Measurements from ENCODE around the gene EOLA1.
"Not testable (repeated sequence)": the region's sequence is repeated elsewhere in the genome, so short reads cannot be mapped to it uniquely, and the experiment has no call there.

The EOLA1 gene

DNA sequence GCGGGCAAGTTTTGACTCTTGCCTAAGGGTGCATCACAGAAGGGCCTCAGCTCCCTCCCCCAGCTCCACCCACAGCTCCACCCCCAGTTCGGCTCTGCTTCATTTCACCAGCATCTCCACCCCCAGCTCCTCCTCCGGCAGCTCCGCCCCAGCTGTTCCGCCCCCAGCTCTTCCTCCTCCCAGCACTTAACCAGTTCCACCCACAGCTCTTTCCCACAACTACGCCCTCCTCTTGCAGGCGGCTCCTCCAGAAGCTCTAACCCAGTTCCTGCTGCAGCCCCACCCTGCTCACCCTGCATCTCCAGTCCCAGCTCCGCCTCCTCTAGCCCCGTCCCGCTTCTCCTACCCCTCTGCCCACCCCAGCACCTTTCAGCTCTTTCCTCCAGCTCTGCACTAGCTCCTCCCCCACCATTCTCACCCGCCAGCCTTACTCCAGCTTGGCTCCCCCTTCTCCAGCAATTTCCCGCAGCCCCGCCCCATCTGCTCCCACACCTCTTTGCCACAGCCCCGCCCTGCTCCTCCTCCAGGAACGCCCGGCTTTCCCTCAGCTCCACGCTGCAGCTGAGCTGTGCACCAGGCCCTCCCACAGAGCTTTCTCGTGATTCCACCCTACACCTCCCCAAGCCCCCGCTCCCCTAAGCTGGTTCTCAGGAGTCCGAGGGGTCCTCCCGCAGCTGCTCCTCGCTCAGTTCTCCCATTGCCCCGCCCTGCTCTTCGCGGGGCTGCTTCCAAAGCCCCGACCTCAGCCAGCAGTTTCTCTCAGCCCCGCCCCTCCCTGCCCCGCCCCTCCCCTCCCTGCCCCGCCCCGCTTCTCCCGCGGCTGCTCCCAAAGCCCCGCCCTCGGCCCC lies 1.3 kb upstream of the EOLA1 start:
- H3K4me3 ChIP-seq (ENCODE audit: low read depth, low read length), result peak overlapping the region; percentile 49
- peak; percentile 95 for DNase-seq (ENCODE audit: low read depth, low spot score)
- no peak for TF ChIP-seq CTCF (IDR thresholded peaks at IDR 0.05; ENCODE audit: low read depth, low read length)
- in situ Hi-C loops (cut with HindIII; ENCODE audit: low sequenced_read_pairs), result no loop called here

GRCh38 chrX:149540131-149540620 lies 636 bp upstream of the EOLA1 start:
- DNase-seq (ENCODE audit: low read depth, low spot score), result peak; percentile 92
- in situ Hi-C loops (cut with HindIII; ENCODE audit: low sequenced_read_pairs), result no loop called here
- H3K4me3 ChIP-seq (ENCODE audit: low read depth, low read length), result peak overlapping the region; percentile 73
- no peak for TF ChIP-seq CTCF (IDR thresholded peaks at IDR 0.05; ENCODE audit: low read depth, low read length)

GRCh38 chrX:149541521-149542047 lies 772 bp downstream of the EOLA1 start:
- H3K4me3 ChIP-seq (ENCODE audit: low read depth, low read length), result peak overlapping the region; percentile 73
- DNase-seq (ENCODE audit: low read depth, low spot score), result no peak
- in situ Hi-C loops (cut with HindIII; ENCODE audit: low sequenced_read_pairs), result no loop called here
- TF ChIP-seq CTCF (IDR thresholded peaks at IDR 0.05; ENCODE audit: low read depth, low read length), result no peak

DNA sequence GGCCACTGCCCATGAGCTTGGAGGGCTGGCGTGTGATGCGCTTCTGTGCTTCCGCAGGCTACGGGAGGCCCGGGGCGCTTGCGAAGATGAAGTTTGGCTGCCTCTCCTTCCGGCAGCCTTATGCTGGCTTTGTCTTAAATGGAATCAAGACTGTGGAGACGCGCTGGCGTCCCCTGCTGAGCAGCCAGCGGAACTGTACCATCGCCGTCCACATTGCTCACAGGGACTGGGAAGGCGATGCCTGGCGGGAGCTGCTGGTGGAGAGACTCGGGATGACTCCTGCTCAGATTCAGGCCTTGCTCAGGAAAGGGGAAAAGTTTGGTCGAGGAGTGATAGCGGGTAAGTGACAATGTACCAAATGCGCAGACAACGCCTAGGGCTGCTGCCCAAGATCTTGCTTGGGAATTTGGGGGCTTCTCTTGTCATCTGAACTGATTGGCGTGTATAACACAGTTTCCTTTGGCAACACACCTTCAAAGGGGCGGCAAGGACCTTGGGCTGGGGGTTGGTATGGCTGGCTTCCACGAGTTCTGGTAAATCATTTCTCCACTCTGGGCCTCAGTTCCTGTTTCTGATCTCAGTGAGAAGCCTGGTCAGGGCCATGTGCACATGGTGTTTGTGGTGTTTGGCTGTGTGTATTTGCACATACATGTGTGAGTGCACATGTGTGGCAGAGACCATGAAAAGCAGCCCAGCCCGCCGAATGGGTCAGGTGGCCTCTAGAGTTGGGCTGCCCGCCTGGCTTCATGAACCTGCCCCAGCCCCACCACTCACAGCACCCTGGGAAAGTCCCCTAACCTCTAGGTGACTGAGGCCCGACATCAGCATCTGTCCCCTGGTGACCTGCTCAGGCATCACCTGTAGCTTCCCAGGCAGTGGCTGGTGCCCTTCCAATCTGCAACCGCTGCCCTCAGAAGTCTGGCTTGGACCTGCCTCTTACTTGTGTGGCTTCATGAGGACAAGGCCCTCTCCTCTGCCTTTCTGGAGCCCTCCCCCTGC lies 5.0 kb downstream of the EOLA1 start:
- H3K4me3 ChIP-seq (ENCODE audit: low read depth, low read length); DNase-seq (ENCODE audit: low read depth, low spot score); in situ Hi-C loops (cut with HindIII; ENCODE audit: low sequenced_read_pairs): not testable (repeated sequence)
- peak; percentile 3 for TF ChIP-seq CTCF (IDR thresholded peaks at IDR 0.05; ENCODE audit: low read depth, low read length)

- in situ Hi-C loops (cut with HindIII; ENCODE audit: low sequenced_read_pairs), result not testable (repeated sequence)
Observed at GRCh38 chrX:149546962-149547361, 6.2 kb downstream of the EOLA1 start.

GRCh38 chrX:149547782-149548181 lies 7.0 kb downstream of the EOLA1 start:
- H3K4me3 ChIP-seq (ENCODE audit: low read depth, low read length); DNase-seq (ENCODE audit: low read depth, low spot score); in situ Hi-C loops (cut with HindIII; ENCODE audit: low sequenced_read_pairs): not testable (repeated sequence)

More at GRCh38 chrX:149546962-149547361, 6.2 kb downstream of the EOLA1 start:
- not testable (repeated sequence) for DNase-seq (ENCODE audit: low read depth, low spot score); H3K4me3 ChIP-seq (ENCODE audit: low read depth, low read length)

DNA sequence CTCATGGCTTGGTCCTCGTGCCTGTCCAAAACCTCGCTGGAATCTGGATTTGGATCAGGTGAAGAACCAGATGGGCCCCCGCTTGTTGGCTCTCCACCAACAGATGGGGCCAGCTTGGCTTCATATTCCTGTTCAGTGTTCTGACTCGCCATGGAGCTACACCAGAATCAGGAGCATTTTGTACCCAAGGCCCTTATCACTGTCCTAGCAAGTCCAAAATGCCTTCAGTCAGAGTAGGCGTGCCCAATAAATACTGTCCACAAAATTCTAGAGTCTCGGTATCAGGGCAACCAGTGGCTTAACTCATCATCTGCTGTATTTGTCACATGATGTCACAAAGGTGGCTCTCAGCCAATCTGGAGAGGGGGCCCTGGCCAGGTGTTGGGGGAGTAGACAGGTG lies 8.9 kb downstream of the EOLA1 start, which contains the start of gene HSFX3:
Gene HSFX3, minus strand, starts transcription at position 224 of the 400 bp plus-strand sequence. Its CDS starts 72 bp downstream, at position 152.
- DNase-seq (ENCODE audit: low read depth, low spot score); H3K4me3 ChIP-seq (ENCODE audit: low read depth, low read length); in situ Hi-C loops (cut with HindIII; ENCODE audit: low sequenced_read_pairs): not testable (repeated sequence)

DNA sequence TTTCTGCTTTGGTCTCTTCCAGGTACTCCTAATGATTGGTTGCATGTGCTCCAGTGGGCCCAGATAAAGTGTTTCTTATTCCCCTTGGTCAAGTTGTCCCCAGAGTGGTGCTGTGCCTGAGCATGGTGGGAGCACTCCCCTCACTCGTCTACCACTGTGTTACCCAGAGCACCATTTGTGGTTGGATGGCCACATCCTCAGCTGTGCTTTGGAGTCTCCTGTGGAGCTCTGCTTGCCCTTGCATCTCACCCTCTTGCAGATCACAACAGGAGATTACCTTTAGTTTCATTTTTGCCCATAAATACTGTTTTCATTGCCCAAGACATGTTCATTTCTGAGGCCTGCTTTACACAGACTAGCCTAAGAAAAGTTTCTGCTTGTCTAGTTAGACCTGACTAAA lies 9.6 kb downstream of the EOLA1 start:
- H3K4me3 ChIP-seq (ENCODE audit: low read depth, low read length); DNase-seq (ENCODE audit: low read depth, low spot score); in situ Hi-C loops (cut with HindIII; ENCODE audit: low sequenced_read_pairs): not testable (repeated sequence)

GRCh38 chrX:149551245-149551938 lies 10.6 kb downstream of the EOLA1 start:
- DNase-seq (ENCODE audit: low read depth, low spot score); H3K4me3 ChIP-seq (ENCODE audit: low read depth, low read length); in situ Hi-C loops (cut with HindIII; ENCODE audit: low sequenced_read_pairs): not testable (repeated sequence)

DNA sequence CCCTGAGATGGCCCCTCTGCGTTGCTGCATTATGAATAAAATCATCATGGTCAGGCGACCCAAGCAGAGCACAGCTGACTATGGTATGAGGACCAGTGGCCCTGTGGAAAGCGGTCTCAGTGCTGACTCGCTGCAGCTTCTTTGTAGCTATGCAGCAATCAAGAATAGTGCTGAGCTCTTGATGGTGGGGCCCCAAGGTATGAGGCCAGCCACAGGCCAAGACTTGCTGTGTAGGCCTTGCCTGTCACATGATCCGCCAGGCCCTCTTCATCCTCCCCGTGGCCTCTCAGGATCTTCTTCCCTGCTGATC lies 11.1 kb downstream of the EOLA1 start:
- DNase-seq (ENCODE audit: low read depth, low spot score); in situ Hi-C loops (cut with HindIII; ENCODE audit: low sequenced_read_pairs); H3K4me3 ChIP-seq (ENCODE audit: low read depth, low read length): not testable (repeated sequence)

DNA sequence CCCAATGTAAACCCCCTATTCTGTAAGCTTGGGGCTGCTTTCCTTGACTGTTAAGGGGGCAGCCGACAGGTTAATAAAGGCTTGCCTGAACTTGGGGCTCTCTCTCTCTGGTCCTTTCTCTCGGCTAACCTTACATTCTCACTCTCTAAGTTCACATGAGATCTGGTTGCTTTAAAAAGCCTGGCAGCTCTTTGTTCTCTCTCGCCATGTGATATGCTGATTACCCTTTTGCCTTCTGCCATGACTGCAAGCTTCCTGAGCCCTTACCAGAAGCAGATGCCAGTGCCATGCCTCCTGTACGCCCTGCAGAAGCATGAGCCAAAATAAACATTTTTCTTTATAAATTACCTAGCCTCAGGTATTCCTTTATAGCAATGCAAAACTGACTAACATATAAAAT lies 14.4 kb downstream of the EOLA1 start:
- H3K4me3 ChIP-seq (ENCODE audit: low read depth, low read length); in situ Hi-C loops (cut with HindIII; ENCODE audit: low sequenced_read_pairs); DNase-seq (ENCODE audit: low read depth, low spot score): not testable (repeated sequence)
